ENCODE results near the gene LHFPL3. TPM values are rescaled to one million over a fixed set of nuclear protein-coding genes. Genes with fewer than 3 reads are reported as not detected.

Gene LHFPL3
- total and polyA plus RNA-seq, 2 experiments from 2014 or later = not detected

GRCh38 chr7:104604706-104605105 lies 276.3 kb downstream of the LHFPL3 start:
- no peak overlapping the region for H3K4me3 ChIP-seq
- no peaks in the 10 kb centered on the region for H3K79me2 ChIP-seq (ENCODE audit: insufficient read depth)
- in situ Hi-C loops (cut with MboI) = no loop called here
- no peaks in the 10 kb centered on the region for H3K9me2 ChIP-seq (ENCODE audit: insufficient read depth)
- H3K27me3 ChIP-seq (replicated peaks; ENCODE audit: insufficient read depth) = no peaks in the 10 kb centered on the region
- DNase-seq = no peak
- H3K9ac ChIP-seq = no peak overlapping the region
- H3K4me1 ChIP-seq (ENCODE audit: insufficient read depth) = no peaks in the 10 kb centered on the region
- no peak overlapping the region for H2AFZ ChIP-seq
- TF ChIP-seq EZH2 (IDR thresholded peaks at IDR 0.05; ENCODE audit: insufficient read depth, poor library complexity, severe bottlenecking) = no peak
- no peak for TF ChIP-seq EZH2phosphoT487 (IDR thresholded peaks at IDR 0.05; ENCODE audit: insufficient read depth, low read depth)
- H4K20me1 ChIP-seq (ENCODE audit: insufficient read depth) = no peaks in the 10 kb centered on the region
- H3K36me3 ChIP-seq (ENCODE audit: low read depth) = no peaks in the 10 kb centered on the region
- H3K27ac ChIP-seq = no peak overlapping the region
- H3F3A ChIP-seq (ENCODE audit: insufficient read depth) = no peaks in the 10 kb centered on the region
- WGBS, 2 experiments (ENCODE audit: low coverage in 1 of 2, low lambda C conversion rate in 2 of 2, missing lambda C conversion rate in 2 of 2) = 0% methylated on average over 1 of the region's 1 CpG
- no peaks in the 10 kb centered on the region for H3K9me3 ChIP-seq (ENCODE audit: low read depth)
- H3K4me2 ChIP-seq (ENCODE audit: unreplicated experiment) = no peak overlapping the region

GRCh38 chr7:104621321-104621720 lies 292.9 kb downstream of the LHFPL3 start:
- no peaks in the 10 kb centered on the region for H3K79me2 ChIP-seq (ENCODE audit: insufficient read depth)
- no peak overlapping the region for H3K9ac ChIP-seq
- WGBS, 2 experiments (ENCODE audit: low coverage in 1 of 2, low lambda C conversion rate in 2 of 2, missing lambda C conversion rate in 2 of 2) = 14 to 24% methylated on average over 3 of the region's 3 CpGs
- no peak overlapping the region for H2AFZ ChIP-seq
- no peak for TF ChIP-seq EZH2 (IDR thresholded peaks at IDR 0.05; ENCODE audit: insufficient read depth, poor library complexity, severe bottlenecking)
- H3K36me3 ChIP-seq (ENCODE audit: low read depth) = no peaks in the 10 kb centered on the region
- H3K4me3 ChIP-seq = no peak overlapping the region
- in situ Hi-C loops (cut with MboI) = no loop called here
- no peaks in the 10 kb centered on the region for H3K9me2 ChIP-seq (ENCODE audit: insufficient read depth)
- no peaks in the 10 kb centered on the region for H4K20me1 ChIP-seq (ENCODE audit: insufficient read depth)
- H3K27me3 ChIP-seq (replicated peaks; ENCODE audit: insufficient read depth) = no peaks in the 10 kb centered on the region
- DNase-seq = no peak
- H3K4me1 ChIP-seq (ENCODE audit: insufficient read depth) = no peaks in the 10 kb centered on the region
- no peaks in the 10 kb centered on the region for H3F3A ChIP-seq (ENCODE audit: insufficient read depth)
- no peak overlapping the region for H3K4me2 ChIP-seq (ENCODE audit: unreplicated experiment)
- H3K27ac ChIP-seq = no peak overlapping the region
- no peaks in the 10 kb centered on the region for H3K9me3 ChIP-seq (ENCODE audit: low read depth)

- in situ Hi-C loops (cut with MboI) = no loop called here
These were observed 297.6 kb downstream of the LHFPL3 start for GRCh38 chr7:104625956-104626355.

DNA sequence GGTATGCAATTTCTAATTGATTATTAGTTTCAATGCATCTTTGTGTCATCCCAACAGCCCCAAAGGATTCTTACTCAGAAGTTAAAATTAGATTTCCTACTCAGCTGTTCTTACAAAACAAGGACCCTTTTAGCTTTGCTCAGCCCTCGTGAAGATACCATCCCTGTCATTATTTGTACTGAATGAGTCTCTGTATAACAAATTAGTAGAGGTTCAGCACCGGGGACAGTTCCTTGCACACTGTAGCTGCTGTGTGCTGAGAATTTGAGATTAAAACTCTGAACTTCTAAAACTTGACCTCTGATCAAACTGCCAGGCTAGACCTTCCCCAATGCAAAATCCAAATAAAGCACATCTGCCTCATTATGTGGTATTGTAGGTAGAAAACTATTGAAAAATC lies 299.1 kb downstream of the LHFPL3 start:
- Histone ChIP-seq H3K4me3 (no peak overlapping the region), H3K9me2 (ENCODE audit: insufficient read depth) (no peaks in the 10 kb centered on the region), H3K36me3 (ENCODE audit: low read depth) (no peaks in the 10 kb centered on the region), H2AFZ (no peak overlapping the region), H3F3A (ENCODE audit: insufficient read depth) (no peaks in the 10 kb centered on the region), H3K27me3 (replicated peaks; ENCODE audit: insufficient read depth) (no peaks in the 10 kb centered on the region), H3K79me2 (ENCODE audit: insufficient read depth) (no peaks in the 10 kb centered on the region), H3K4me1 (ENCODE audit: insufficient read depth) (no peaks in the 10 kb centered on the region), H3K9me3 (ENCODE audit: low read depth) (no peaks in the 10 kb centered on the region), H3K4me2 (ENCODE audit: unreplicated experiment) (no peak overlapping the region), H3K27ac (no peak overlapping the region), H3K9ac (no peak overlapping the region), H4K20me1 (ENCODE audit: insufficient read depth) (no peaks in the 10 kb centered on the region)
- 2% methylated on average over 2 of the region's 2 CpGs for WGBS, 2 experiments (ENCODE audit: low coverage in 1 of 2, low lambda C conversion rate in 2 of 2, missing lambda C conversion rate in 2 of 2)
- TF ChIP-seq EZH2 (IDR thresholded peaks at IDR 0.05; ENCODE audit: insufficient read depth, poor library complexity, severe bottlenecking) (no peak), EZH2phosphoT487 (IDR thresholded peaks at IDR 0.05; ENCODE audit: insufficient read depth, low read depth) (no peak)
- in situ Hi-C loops (cut with MboI) = no loop called here
- DNase-seq = peak; percentile 63

More at GRCh38 chr7:104625956-104626355, 297.6 kb downstream of the LHFPL3 start:
- Histone ChIP-seq H3K9ac (no peak overlapping the region), H3K79me2 (ENCODE audit: insufficient read depth) (no peaks in the 10 kb centered on the region), H3K9me2 (ENCODE audit: insufficient read depth) (no peaks in the 10 kb centered on the region), H3F3A (ENCODE audit: insufficient read depth) (no peaks in the 10 kb centered on the region), H3K4me3 (no peak overlapping the region), H3K4me1 (ENCODE audit: insufficient read depth) (no peaks in the 10 kb centered on the region), H3K9me3 (ENCODE audit: low read depth) (no peaks in the 10 kb centered on the region), H3K4me2 (ENCODE audit: unreplicated experiment) (no peak overlapping the region), H4K20me1 (ENCODE audit: insufficient read depth) (no peaks in the 10 kb centered on the region), H3K27ac (no peak overlapping the region), H3K27me3 (replicated peaks; ENCODE audit: insufficient read depth) (no peaks in the 10 kb centered on the region), H2AFZ (no peak overlapping the region), H3K36me3 (ENCODE audit: low read depth) (no peaks in the 10 kb centered on the region)
- peak; percentile 3 for DNase-seq
- no peak for TF ChIP-seq EZH2phosphoT487 (IDR thresholded peaks at IDR 0.05; ENCODE audit: insufficient read depth, low read depth)

DNA sequence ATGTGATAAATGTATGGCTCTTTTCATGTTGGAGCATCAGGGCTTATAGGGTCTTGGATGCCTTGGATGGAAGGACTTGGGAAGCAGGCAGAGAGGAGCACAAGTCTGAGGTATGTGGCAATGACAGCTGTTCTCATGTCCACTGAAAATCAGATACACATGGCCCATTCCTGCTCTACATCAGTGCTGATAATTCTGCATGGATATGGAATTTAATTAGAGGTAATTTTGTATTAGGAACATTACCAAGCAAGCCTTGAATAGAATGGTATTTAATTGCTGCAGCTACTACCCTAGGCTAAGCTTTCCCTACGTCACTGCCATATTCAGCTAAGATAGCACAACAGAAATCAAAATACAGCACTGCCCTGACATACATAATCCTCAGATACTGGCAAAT lies 299.6 kb downstream of the LHFPL3 start:
- DNase-seq = no peak
- H3K9me2 ChIP-seq (ENCODE audit: insufficient read depth) = no peaks in the 10 kb centered on the region
- H3K27ac ChIP-seq = no peak overlapping the region
- TF ChIP-seq EZH2 (IDR thresholded peaks at IDR 0.05; ENCODE audit: insufficient read depth, poor library complexity, severe bottlenecking) (no peak), EZH2phosphoT487 (IDR thresholded peaks at IDR 0.05; ENCODE audit: insufficient read depth, low read depth) (no peak)
- in situ Hi-C loops (cut with MboI) = no loop called here
- no peaks in the 10 kb centered on the region for H3K79me2 ChIP-seq (ENCODE audit: insufficient read depth)
- WGBS, 2 experiments (ENCODE audit: low coverage in 1 of 2, low lambda C conversion rate in 2 of 2, missing lambda C conversion rate in 2 of 2) = 8 to 14% methylated on average over 1 of the region's 1 CpG
- no peaks in the 10 kb centered on the region for H3F3A ChIP-seq (ENCODE audit: insufficient read depth)
- no peak overlapping the region for H3K4me3 ChIP-seq
- no peaks in the 10 kb centered on the region for H3K27me3 ChIP-seq (replicated peaks; ENCODE audit: insufficient read depth)
- no peak overlapping the region for H3K4me2 ChIP-seq (ENCODE audit: unreplicated experiment)
- no peaks in the 10 kb centered on the region for H3K4me1 ChIP-seq (ENCODE audit: insufficient read depth)
- H3K9me3 ChIP-seq (ENCODE audit: low read depth) = no peaks in the 10 kb centered on the region
- H4K20me1 ChIP-seq (ENCODE audit: insufficient read depth) = no peaks in the 10 kb centered on the region
- no peak overlapping the region for H2AFZ ChIP-seq
- H3K9ac ChIP-seq = no peak overlapping the region
- no peaks in the 10 kb centered on the region for H3K36me3 ChIP-seq (ENCODE audit: low read depth)

Measured in GM23248 (cell line).